ENCODE data around the gene STMN1.

STMN1 gene

GRCh38 chr1:25908161-25908560, 1.9 kb upstream of the STMN1 start:
- Mint-ChIP-seq H3K4me1 (ENCODE audit: low read depth) (peaks cover 21% of the 10 kb centered on the region), H3K27ac (no peak overlapping the region), H3K9me3 (no peaks in the 10 kb centered on the region), H3K36me3 (ENCODE audit: low read depth) (peaks cover 22% of the 10 kb centered on the region), H3K4me3 (no peak overlapping the region), H3K27me3 (no peaks in the 10 kb centered on the region)
- DNase-seq: no peak

- Mint-ChIP-seq H3K9me3 (no peaks in the 10 kb centered on the region), H3K36me3 (ENCODE audit: low read depth) (peaks cover 26% of the 10 kb centered on the region), H3K4me3 (no peak overlapping the region), H3K27me3 (no peaks in the 10 kb centered on the region), H3K27ac (no peak overlapping the region), H3K4me1 (ENCODE audit: low read depth) (peaks cover 23% of the 10 kb centered on the region)
- no peak for DNase-seq
These were observed 1.4 kb upstream of the STMN1 start for GRCh38 chr1:25907601-25908000.

GRCh38 chr1:25906644-25907300, 553 bp upstream of the STMN1 start:
- H3K27ac Mint-ChIP-seq: peak overlapping the region; percentile 75
- H3K36me3 Mint-ChIP-seq (ENCODE audit: low read depth): peaks cover 34% of the 10 kb centered on the region
- H3K27me3 Mint-ChIP-seq: no peaks in the 10 kb centered on the region
- peak overlapping the region; percentile 90 for H3K4me3 Mint-ChIP-seq
- peaks cover 25% of the 10 kb centered on the region for H3K4me1 Mint-ChIP-seq (ENCODE audit: low read depth)
- no peaks in the 10 kb centered on the region for H3K9me3 Mint-ChIP-seq
- no peak for DNase-seq

GRCh38 chr1:25904943-25905679, 1.1 kb downstream of the STMN1 start:
- Mint-ChIP-seq H3K27ac (peak overlapping the region; percentile 92), H3K4me1 (ENCODE audit: low read depth) (peaks cover 28% of the 10 kb centered on the region), H3K27me3 (no peaks in the 10 kb centered on the region), H3K36me3 (ENCODE audit: low read depth) (peaks cover 50% of the 10 kb centered on the region), H3K4me3 (peak overlapping the region; percentile 90), H3K9me3 (no peaks in the 10 kb centered on the region)
- peak; percentile 94 for DNase-seq

GRCh38 chr1:25903986-25904385, 2.2 kb downstream of the STMN1 start:
- Mint-ChIP-seq H3K9me3 (no peaks in the 10 kb centered on the region), H3K4me1 (ENCODE audit: low read depth) (peaks cover 28% of the 10 kb centered on the region), H3K27ac (no peak overlapping the region), H3K27me3 (no peaks in the 10 kb centered on the region), H3K36me3 (ENCODE audit: low read depth) (peaks cover 61% of the 10 kb centered on the region), H3K4me3 (peak overlapping the region; percentile 90)
- DNase-seq: no peak

GRCh38 chr1:25902462-25902861, 3.8 kb downstream of the STMN1 start:
- H3K36me3 Mint-ChIP-seq (ENCODE audit: low read depth): peaks cover 75% of the 10 kb centered on the region
- DNase-seq: no peak
- H3K4me1 Mint-ChIP-seq (ENCODE audit: low read depth): peaks cover 28% of the 10 kb centered on the region
- no peak overlapping the region for H3K4me3 Mint-ChIP-seq
- no peak overlapping the region for H3K27ac Mint-ChIP-seq
- no peaks in the 10 kb centered on the region for H3K27me3 Mint-ChIP-seq
- no peaks in the 10 kb centered on the region for H3K9me3 Mint-ChIP-seq

- no peaks in the 10 kb centered on the region for H3K9me3 Mint-ChIP-seq
- H3K36me3 Mint-ChIP-seq (ENCODE audit: low read depth): peaks cover 92% of the 10 kb centered on the region
- no peaks in the 10 kb centered on the region for H3K27me3 Mint-ChIP-seq
- no peak for DNase-seq
- no peak overlapping the region for H3K4me3 Mint-ChIP-seq
- no peak overlapping the region for H3K27ac Mint-ChIP-seq
- peaks cover 31% of the 10 kb centered on the region for H3K4me1 Mint-ChIP-seq (ENCODE audit: low read depth)
These were observed 6.0 kb downstream of the STMN1 start for GRCh38 chr1:25900219-25900618.

- Mint-ChIP-seq H3K4me3 (no peak overlapping the region), H3K27ac (no peak overlapping the region), H3K4me1 (ENCODE audit: low read depth) (peaks cover 29% of the 10 kb centered on the region), H3K36me3 (ENCODE audit: low read depth) (peaks cover 87% of the 10 kb centered on the region), H3K9me3 (no peaks in the 10 kb centered on the region), H3K27me3 (no peaks in the 10 kb centered on the region)
- DNase-seq: no peak
These were observed 6.4 kb downstream of the STMN1 start for GRCh38 chr1:25899792-25900191.

GRCh38 chr1:25898223-25899015, 7.8 kb downstream of the STMN1 start:
- no peak for DNase-seq
- no peak overlapping the region for H3K4me3 Mint-ChIP-seq
- H3K4me1 Mint-ChIP-seq (ENCODE audit: low read depth): peaks cover 18% of the 10 kb centered on the region
- peaks cover 74% of the 10 kb centered on the region for H3K36me3 Mint-ChIP-seq (ENCODE audit: low read depth)
- H3K27me3 Mint-ChIP-seq: no peaks in the 10 kb centered on the region
- no peak overlapping the region for H3K27ac Mint-ChIP-seq
- no peaks in the 10 kb centered on the region for H3K9me3 Mint-ChIP-seq

GRCh38 chr1:25897754-25898153, 8.5 kb downstream of the STMN1 start:
- H3K9me3 Mint-ChIP-seq: no peaks in the 10 kb centered on the region

GRCh38 chr1:25896266-25896665, 10.0 kb downstream of the STMN1 start:
- H3K27ac Mint-ChIP-seq: peak overlapping the region; percentile 18
- no peaks in the 10 kb centered on the region for H3K9me3 Mint-ChIP-seq
- peaks cover 54% of the 10 kb centered on the region for H3K36me3 Mint-ChIP-seq (ENCODE audit: low read depth)
- peaks cover 18% of the 10 kb centered on the region for H3K4me1 Mint-ChIP-seq (ENCODE audit: low read depth)
- no peak for DNase-seq
- H3K4me3 Mint-ChIP-seq: no peak overlapping the region
- no peaks in the 10 kb centered on the region for H3K27me3 Mint-ChIP-seq

More at GRCh38 chr1:25897754-25898153, 8.5 kb downstream of the STMN1 start:
- DNase-seq: no peak
- no peaks in the 10 kb centered on the region for H3K27me3 Mint-ChIP-seq
- H3K4me1 Mint-ChIP-seq (ENCODE audit: low read depth): peaks cover 17% of the 10 kb centered on the region
- H3K4me3 Mint-ChIP-seq: no peak overlapping the region
- no peak overlapping the region for H3K27ac Mint-ChIP-seq
- H3K36me3 Mint-ChIP-seq (ENCODE audit: low read depth): peaks cover 68% of the 10 kb centered on the region

- peaks cover 46% of the 10 kb centered on the region for H3K36me3 Mint-ChIP-seq (ENCODE audit: low read depth)
- H3K9me3 Mint-ChIP-seq: no peaks in the 10 kb centered on the region
- peak; percentile 92 for DNase-seq
- H3K4me1 Mint-ChIP-seq (ENCODE audit: low read depth): peaks cover 16% of the 10 kb centered on the region
- no peaks in the 10 kb centered on the region for H3K27me3 Mint-ChIP-seq
- peak overlapping the region; percentile 18 for H3K27ac Mint-ChIP-seq
- H3K4me3 Mint-ChIP-seq: no peak overlapping the region
These were observed 10.7 kb downstream of the STMN1 start for GRCh38 chr1:25895365-25895990.

GRCh38 chr1:25893116-25893515, 13.1 kb downstream of the STMN1 start:
- Mint-ChIP-seq H3K4me3 (no peak overlapping the region), H3K9me3 (no peaks in the 10 kb centered on the region), H3K4me1 (ENCODE audit: low read depth) (peaks cover 16% of the 10 kb centered on the region), H3K36me3 (ENCODE audit: low read depth) (peaks cover 23% of the 10 kb centered on the region), H3K27ac (no peak overlapping the region), H3K27me3 (no peaks in the 10 kb centered on the region)
- no peak for DNase-seq

- Mint-ChIP-seq H3K27ac (no peak overlapping the region), H3K9me3 (no peaks in the 10 kb centered on the region), H3K36me3 (ENCODE audit: low read depth) (peaks cover 12% of the 10 kb centered on the region), H3K4me3 (no peak overlapping the region), H3K27me3 (no peaks in the 10 kb centered on the region), H3K4me1 (ENCODE audit: low read depth) (peaks cover 16% of the 10 kb centered on the region)
- no peak for DNase-seq
These were observed 14.6 kb downstream of the STMN1 start for GRCh38 chr1:25891606-25892005.

Data from activated T-cell treated with anti-CD3 and anti-CD28 coated beads, Interleukin-2, amount 50 U/mL, for 24 hours (primary cell).